ENCODE results near the gene ANAPC7.
"Not testable (repeated sequence)": the region's sequence is repeated elsewhere in the genome, so short reads cannot be mapped to it uniquely, and the experiment has no call there.

ANAPC7 gene

GRCh38 chr12:110373425-110373824 lies 30.1 kb downstream of the ANAPC7 start:
- no peak for DNase-seq

GRCh38 chr12:110373025-110373424 lies 30.5 kb downstream of the ANAPC7 start:
- no peak for DNase-seq

GRCh38 chr12:110372056-110372425 lies 31.5 kb downstream of the ANAPC7 start:
- no peak for DNase-seq

- DNase-seq = no peak
Observed at GRCh38 chr12:110371408-110372055, 32.0 kb downstream of the ANAPC7 start.

GRCh38 chr12:110370732-110371231 lies 32.7 kb downstream of the ANAPC7 start:
- DNase-seq = no peak

- no peak for DNase-seq
Observed at GRCh38 chr12:110369992-110370391, 33.5 kb downstream of the ANAPC7 start.

- DNase-seq = no peak
Observed at GRCh38 chr12:110367181-110367864, 36.2 kb downstream of the ANAPC7 start.

GRCh38 chr12:110366321-110367142 lies 37.0 kb downstream of the ANAPC7 start:
- DNase-seq = no peak

- DNase-seq = no peak
Observed at GRCh38 chr12:110365489-110366320, 37.8 kb downstream of the ANAPC7 start.

GRCh38 chr12:110361216-110361615 lies 42.3 kb downstream of the ANAPC7 start:
- DNase-seq = no peak

- DNase-seq = not testable (repeated sequence)
Observed at GRCh38 chr12:110358384-110359097, 45.0 kb downstream of the ANAPC7 start.

GRCh38 chr12:110355073-110355472 lies 48.4 kb downstream of the ANAPC7 start:
- DNase-seq = no peak

GRCh38 chr12:110354172-110354780 lies 49.2 kb downstream of the ANAPC7 start:
- DNase-seq = no peak

GRCh38 chr12:110353211-110353965 lies 50.1 kb downstream of the ANAPC7 start:
- DNase-seq = no peak

GRCh38 chr12:110352401-110352800 lies 51.1 kb downstream of the ANAPC7 start:
- no peak for DNase-seq

- DNase-seq = no peak
Observed at GRCh38 chr12:110351119-110351518, 52.4 kb downstream of the ANAPC7 start.

GRCh38 chr12:110349514-110350151 lies 53.9 kb downstream of the ANAPC7 start:
- DNase-seq = no peak

- no peak for DNase-seq
Observed at GRCh38 chr12:110349096-110349495, 54.4 kb downstream of the ANAPC7 start.

- DNase-seq = no peak
Observed at GRCh38 chr12:110348431-110349059, 55.0 kb downstream of the ANAPC7 start.

GRCh38 chr12:110347767-110348166 lies 55.7 kb downstream of the ANAPC7 start:
- no peak for DNase-seq

Data from fibroblast of upper back skin (primary cell).